Measurements from ENCODE around the gene TNIK.

DNA sequence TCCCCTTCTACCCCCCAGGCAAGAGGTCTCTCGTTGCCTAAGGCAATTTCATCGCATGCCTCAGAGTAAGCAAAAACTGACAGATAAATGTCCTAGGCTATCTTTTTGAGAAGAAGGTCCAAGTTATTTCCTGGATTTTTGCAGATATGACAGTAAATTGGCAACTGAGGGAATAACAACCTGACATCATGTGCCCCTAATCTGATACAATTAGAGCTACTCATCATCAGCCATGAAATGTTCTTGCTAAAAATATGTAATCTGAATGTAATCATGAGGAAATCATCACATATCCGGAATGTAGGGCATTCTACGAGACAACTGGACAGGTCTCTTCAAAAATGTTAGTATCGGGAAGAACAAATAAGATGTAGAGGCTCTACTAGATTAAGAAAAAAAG, 44.1 kb downstream of the TNIK start:
- no peak for TF ChIP-seq EZH2 (IDR thresholded peaks at IDR 0.05; ENCODE audit: borderline replicate concordance)
- no peak for TF ChIP-seq EZH2phosphoT487 (IDR thresholded peaks at IDR 0.05; ENCODE audit: low read depth, severe bottlenecking, unreplicated experiment)

Measured in hepatocyte (in vitro differentiated cells).